Liver (tissue), 9 donors: ENCODE results near the gene ZC3H18. TPM values are rescaled to one million over a fixed set of nuclear protein-coding genes. Genes with fewer than 3 reads are reported as not detected.
A peak's percentile ranks its signal among the peaks of the same experiment; 100 is the strongest.

ENCODE experiments used
- DNase-seq: peaks from one replicate; pipeline ENCODE4 v3.0.0-alpha.2; 2017; ENCODE audit warnings: low spot score
- H3K27ac ChIP-seq, 2 donors: one replicate each; pipeline ENCODE4 v1.7.0; 2013; ENCODE audit warnings: inconsistent platforms in 2 of 2, low read length in 2 of 2, control low read depth in 1 of 2, low read depth in 1 of 2, mild to moderate bottlenecking in 1 of 2
- H3K27me3 ChIP-seq, 4 donors: one replicate each; pipeline versions ENCODE4 v1.6.1 to v1.7.0; 2013; ENCODE audit warnings: low read length in 3 of 4, inconsistent platforms in 1 of 4, mild to moderate bottlenecking in 1 of 4, moderate library complexity in 1 of 4; ENCODE audit not compliant: control insufficient read depth in 4 of 4, insufficient read depth in 4 of 4
- H3K36me3 ChIP-seq, 4 donors: one replicate each; pipeline versions ENCODE4 v1.6.1 to v1.7.0; 2013; ENCODE audit warnings: low read length in 3 of 4, mild to moderate bottlenecking in 3 of 4, low read depth in 1 of 4, moderate library complexity in 1 of 4; ENCODE audit not compliant: control insufficient read depth in 4 of 4, insufficient read depth in 3 of 4
- H3K4me1 ChIP-seq, 4 donors: one replicate each; pipeline versions ENCODE4 v1.6.1 to v1.7.0; 2013; ENCODE audit warnings: low read length in 3 of 4, mild to moderate bottlenecking in 3 of 4, moderate library complexity in 1 of 4; ENCODE audit not compliant: control insufficient read depth in 4 of 4, insufficient read depth in 4 of 4
- H3K4me3 ChIP-seq, 3 donors: one replicate each; pipeline versions ENCODE4 v1.6.1 to v1.7.0; 2013; ENCODE audit warnings: low read length in 3 of 3, control low read depth in 1 of 3, low read depth in 1 of 3, mild to moderate bottlenecking in 1 of 3
- H3K9ac ChIP-seq, 2 donors: one replicate each; pipeline ENCODE4 v1.7.0; 2013; ENCODE audit warnings: low read length in 2 of 2, mild to moderate bottlenecking in 2 of 2, moderate library complexity in 2 of 2, control low read depth in 1 of 2, low read depth in 1 of 2
- H3K9me3 ChIP-seq, 4 donors: one replicate each; pipeline versions ENCODE4 v1.6.1 to v1.7.0; 2013; ENCODE audit warnings: low read length in 3 of 4; ENCODE audit not compliant: control insufficient read depth in 4 of 4
- CTCF ChIP-seq: fragments of 150-350 bp; IDR thresholded peaks from 2 replicates; pipeline ENCODE4 v1.5.1; 2017; ENCODE audit warnings: improper control_type of control experiment, low read depth, low read length; ENCODE audit not compliant: missing input control
- FOXA1 ChIP-seq: IDR thresholded peaks from 2 replicates; pipeline ENCODE4 v1.6.1; 2016; ENCODE audit warnings: antibody characterized with exemption
- FOXA2 ChIP-seq: IDR thresholded peaks from 2 replicates; pipeline ENCODE4 v1.6.1; 2016; ENCODE audit warnings: antibody characterized with exemption
- MAX ChIP-seq: IDR thresholded peaks from 2 replicates; pipeline ENCODE4 v1.6.1; 2016; ENCODE audit warnings: antibody characterized with exemption
- NR2F2 ChIP-seq: IDR thresholded peaks from 2 replicates; pipeline ENCODE4 v1.6.1; 2016; ENCODE audit warnings: antibody characterized with exemption
- RAD21 ChIP-seq, 2 donors: IDR thresholded peaks; 2 replicates each; pipeline ENCODE4 v1.6.1; 2016; ENCODE audit warnings: antibody characterized with exemption in 2 of 2, mild to moderate bottlenecking in 2 of 2
- REST ChIP-seq: IDR thresholded peaks from 2 replicates; pipeline ENCODE4 v1.6.1; 2016; ENCODE audit warnings: antibody characterized with exemption, mild to moderate bottlenecking
- RXRA ChIP-seq, 2 donors: IDR thresholded peaks; 2 replicates each; pipeline ENCODE4 v1.6.1; 2017 to 2018; ENCODE audit warnings: antibody characterized with exemption in 2 of 2, mild to moderate bottlenecking in 1 of 2
- YY1 ChIP-seq: IDR thresholded peaks from 2 replicates; pipeline ENCODE4 v1.6.1; 2016; ENCODE audit warnings: antibody characterized with exemption, mild to moderate bottlenecking
- WGBS: extraction: QIAGEN DNeasy Blood & Tissue Kit; methylation state at CpG from one replicate; pipeline ENCODE4 v1.1.7; 2013; 5-methylcytosine and 5-hydroxymethylcytosine counted together
- polyA plus RNA-seq, 2 donors: library from polyadenylated mRNA; stranded (reverse) in 1 of 2; unstranded in 1 of 2; fragments of 200-250 nt in 1 of 2; fragments of >200 nt in 1 of 2; fragmentation: Nextera tagmentation in 1 of 2; extraction: Ambion mirVana in 1 of 2; gene quantifications; one replicate each; pipeline versions ENCODE4 v1.2.1 to v1.2.3, GENCODE V29; 2013 to 2015
- total RNA-seq, 2 donors: library from RNA; depleted of rRNA; stranded (reverse); fragments of >200 nt; gene quantifications; one replicate each; pipeline ENCODE4 v1.2.3, GENCODE V29; 2014
- TF ChIP-seq, protein P1 (sequence below): IDR thresholded peaks from 2 replicates; pipeline ENCODE4 v1.6.1; 2016; ENCODE audit warnings: antibody characterized with exemption
- donor health status: healthy.
- donor health status: healthy.
- donor health status: healthy.
- donor health status: healthy.
- donor health status: healthy.

The ZC3H18 gene
- total and polyA plus RNA-seq, 4 donors = 10.2 to 10.9 (median 10.5) TPM

GRCh38 chr16:88524274-88524972 lies 45.8 kb upstream of the ZC3H18 start:
- 78% methylated on average over 18 of the region's 18 CpGs for WGBS
- H3K4me1 ChIP-seq = peaks cover 7 to 33% (median 11%) of the 10 kb centered on the region in 4 donors
- no peak overlapping the region for H3K4me3 ChIP-seq
- H3K27ac ChIP-seq = no peak overlapping the region
- no peak overlapping the region for H3K9ac ChIP-seq
- H3K36me3 ChIP-seq = peaks cover 2 to 8% (median 5%) of the 10 kb centered on the region in 4 donors
- no peaks in the 10 kb centered on the region for H3K9me3 ChIP-seq
- H3K27me3 ChIP-seq = no peaks in the 10 kb centered on the region
- DNase-seq = peak; percentile 38
- no peak for TF ChIP-seq YY1

GRCh38 chr16:88524973-88525662 lies 45.1 kb upstream of the ZC3H18 start:
- H3K27ac ChIP-seq = no peak overlapping the region
- H3K36me3 ChIP-seq = peaks cover 2 to 14% (median 8%) of the 10 kb centered on the region in 4 donors
- 57% methylated on average over 18 of the region's 18 CpGs for WGBS
- H3K9me3 ChIP-seq = no peaks in the 10 kb centered on the region
- H3K4me3 ChIP-seq = no peak overlapping the region
- no peak overlapping the region for H3K9ac ChIP-seq
- no peaks in the 10 kb centered on the region for H3K27me3 ChIP-seq
- H3K4me1 ChIP-seq = peaks cover 7 to 33% (median 11%) of the 10 kb centered on the region in 4 donors
- DNase-seq = no peak
- TF ChIP-seq, protein P1, sequence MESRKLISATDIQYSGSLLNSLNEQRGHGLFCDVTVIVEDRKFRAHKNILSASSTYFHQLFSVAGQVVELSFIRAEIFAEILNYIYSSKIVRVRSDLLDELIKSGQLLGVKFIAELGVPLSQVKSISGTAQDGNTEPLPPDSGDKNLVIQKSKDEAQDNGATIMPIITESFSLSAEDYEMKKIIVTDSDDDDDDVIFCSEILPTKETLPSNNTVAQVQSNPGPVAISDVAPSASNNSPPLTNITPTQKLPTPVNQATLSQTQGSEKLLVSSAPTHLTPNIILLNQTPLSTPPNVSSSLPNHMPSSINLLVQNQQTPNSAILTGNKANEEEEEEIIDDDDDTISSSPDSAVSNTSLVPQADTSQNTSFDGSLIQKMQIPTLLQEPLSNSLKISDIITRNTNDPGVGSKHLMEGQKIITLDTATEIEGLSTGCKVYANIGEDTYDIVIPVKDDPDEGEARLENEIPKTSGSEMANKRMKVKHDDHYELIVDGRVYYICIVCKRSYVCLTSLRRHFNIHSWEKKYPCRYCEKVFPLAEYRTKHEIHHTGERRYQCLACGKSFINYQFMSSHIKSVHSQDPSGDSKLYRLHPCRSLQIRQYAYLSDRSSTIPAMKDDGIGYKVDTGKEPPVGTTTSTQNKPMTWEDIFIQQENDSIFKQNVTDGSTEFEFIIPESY = no peak
- TF ChIP-seq YY1 (no peak), NR2F2 (peak; percentile 59), FOXA1 (no peak), REST (no peak), MAX (no peak), FOXA2 (no peak), RAD21 (IDR thresholded peaks at IDR 0.05) (peak in 1 of 2 donors; percentile 17), CTCF (no peak), RXRA (IDR thresholded peaks at IDR 0.05) (peak in 1 of 2 donors; percentile 14)
